Measurements from ENCODE around the gene ATP2A2.
A peak's percentile ranks its signal among the peaks of the same experiment; 100 is the strongest.
"Not testable (repeated sequence)": the region's sequence is repeated elsewhere in the genome, so short reads cannot be mapped to it uniquely, and the experiment has no call there.

Gene ATP2A2

GRCh38 chr12:110280779-110281548 is at the start of gene ATP2A2:
ATP2A2 (plus strand) TSS chr12:110281247; CDS start chr12:110281790, 543 bp downstream.
- peak; percentile 79 for DNase-seq (ENCODE audit: low read depth)

GRCh38 chr12:110233212-110233903 is 47.7 kb upstream of the ATP2A2 start:
- no peak for DNase-seq (ENCODE audit: low read depth)

GRCh38 chr12:110234331-110234751 is 46.7 kb upstream of the ATP2A2 start:
- no peak for DNase-seq (ENCODE audit: low read depth)

- DNase-seq (ENCODE audit: low read depth), result no peak
Observed at GRCh38 chr12:110234755-110235154, 46.3 kb upstream of the ATP2A2 start.

- no peak for DNase-seq (ENCODE audit: low read depth)
Observed at GRCh38 chr12:110235383-110235782, 45.7 kb upstream of the ATP2A2 start.

DNA sequence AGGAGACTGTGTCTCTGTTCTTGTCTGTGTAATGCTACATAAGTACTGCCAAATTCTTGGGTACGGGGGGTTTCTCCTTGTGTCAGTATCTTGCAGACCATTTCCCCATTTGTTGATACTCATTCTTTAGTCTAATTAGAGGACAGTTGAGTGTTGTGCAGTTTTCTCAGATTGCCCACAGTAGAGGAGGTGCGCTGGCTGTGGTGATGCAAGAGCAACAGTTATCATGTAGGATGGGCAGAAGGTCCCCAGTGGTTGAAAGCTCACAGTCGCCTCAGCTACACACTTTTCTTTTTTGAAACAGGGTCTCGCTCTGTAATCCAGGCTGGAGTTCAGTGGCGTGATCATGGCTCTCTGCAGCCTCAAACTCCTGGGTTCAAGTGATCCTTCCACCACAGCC is 37.8 kb upstream of the ATP2A2 start:
- DNase-seq (ENCODE audit: low read depth), result no peak

DNA sequence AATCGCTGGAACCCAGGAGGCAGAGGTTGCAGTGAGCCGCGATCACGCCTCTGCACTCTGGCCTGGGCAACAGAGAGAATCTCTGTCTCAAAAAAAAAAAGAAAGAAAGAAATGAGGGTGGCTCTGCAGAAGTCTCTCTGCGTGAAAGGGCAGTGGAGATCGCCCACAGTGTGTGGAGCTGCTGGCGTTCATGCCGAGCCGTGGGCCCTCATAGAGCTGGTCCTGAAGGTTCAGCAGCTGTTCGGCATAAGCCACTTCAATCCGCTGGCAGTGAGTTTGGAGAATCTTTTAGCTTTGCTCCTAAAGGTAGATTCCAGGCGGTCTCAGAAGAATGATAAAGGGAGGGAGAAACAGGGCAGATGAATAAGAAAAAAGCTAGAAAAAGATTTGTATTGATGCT is 36.7 kb upstream of the ATP2A2 start:
- no peak for DNase-seq (ENCODE audit: low read depth)

- no peak for DNase-seq (ENCODE audit: low read depth)
Observed at GRCh38 chr12:110244829-110245228, 36.2 kb upstream of the ATP2A2 start.

GRCh38 chr12:110245369-110245772 is 35.7 kb upstream of the ATP2A2 start:
- DNase-seq (ENCODE audit: low read depth), result peak; percentile 31

- DNase-seq (ENCODE audit: low read depth), result no peak
Observed at GRCh38 chr12:110246636-110247339, 34.3 kb upstream of the ATP2A2 start.

- no peak for DNase-seq (ENCODE audit: low read depth)
Observed at GRCh38 chr12:110247340-110248095, 33.5 kb upstream of the ATP2A2 start.

GRCh38 chr12:110248096-110248447 is 33.0 kb upstream of the ATP2A2 start:
- no peak for DNase-seq (ENCODE audit: low read depth)

DNA sequence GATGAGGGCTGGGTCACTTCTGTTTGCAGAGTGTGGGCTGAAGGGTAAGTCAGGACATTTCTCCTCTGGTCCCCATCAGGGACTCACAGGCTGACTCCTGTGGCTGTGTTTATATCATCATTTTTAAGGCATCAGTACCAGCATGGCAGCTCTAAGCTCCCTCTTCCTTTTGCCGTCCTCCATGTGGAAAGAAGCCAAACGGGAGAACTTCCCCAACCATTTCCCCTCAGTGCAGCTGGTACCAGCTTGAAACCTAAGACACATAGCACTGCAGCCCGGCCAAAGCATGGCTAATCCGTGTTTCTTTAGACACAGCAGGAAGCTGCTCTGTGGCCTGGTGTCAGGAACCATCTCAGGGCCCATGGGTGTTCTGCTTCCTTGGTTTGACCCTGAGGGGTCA is 31.9 kb upstream of the ATP2A2 start:
- no peak for DNase-seq (ENCODE audit: low read depth)

GRCh38 chr12:110249716-110250225 is 31.3 kb upstream of the ATP2A2 start:
- DNase-seq (ENCODE audit: low read depth), result no peak

DNA sequence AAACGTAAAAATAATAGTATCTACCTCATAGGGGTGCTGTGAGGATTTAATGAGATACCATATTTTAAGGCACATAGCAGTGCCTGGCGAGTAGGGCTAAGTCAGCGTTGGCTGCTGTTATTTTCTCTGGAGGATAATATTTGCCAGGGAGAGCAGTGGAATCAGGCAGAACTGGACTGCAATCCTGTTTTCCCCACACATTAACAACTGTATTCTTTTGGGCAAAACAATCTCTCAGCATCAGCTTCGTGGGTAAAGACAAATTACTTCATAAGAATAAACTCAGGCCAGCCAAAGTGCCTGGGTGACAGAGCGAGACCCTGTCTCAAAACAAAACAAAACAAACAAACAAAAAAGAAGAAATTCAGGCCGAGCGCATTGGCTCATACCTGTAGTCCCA is 29.7 kb upstream of the ATP2A2 start:
- DNase-seq (ENCODE audit: low read depth), result no peak

DNA sequence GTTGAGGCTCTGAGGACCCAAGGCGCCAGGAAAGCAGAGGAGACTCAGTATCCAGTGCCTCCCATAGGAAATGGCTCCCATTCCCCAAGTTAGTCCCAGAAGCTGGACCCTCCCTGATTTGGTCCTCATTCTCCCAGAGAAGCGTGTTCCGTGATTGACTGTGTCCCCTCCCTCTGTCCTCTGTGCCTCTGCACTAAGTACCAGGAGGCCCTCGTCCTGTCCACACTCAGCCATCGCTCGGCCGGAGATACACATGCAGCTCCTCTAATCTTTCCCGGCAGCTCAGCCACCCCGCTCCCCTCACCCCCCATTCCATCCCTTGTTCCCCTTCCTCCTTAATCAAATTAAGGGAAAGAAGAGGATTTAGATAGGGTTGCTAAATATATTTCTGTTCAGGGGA is 28.3 kb upstream of the ATP2A2 start:
- DNase-seq (ENCODE audit: low read depth), result no peak

DNA sequence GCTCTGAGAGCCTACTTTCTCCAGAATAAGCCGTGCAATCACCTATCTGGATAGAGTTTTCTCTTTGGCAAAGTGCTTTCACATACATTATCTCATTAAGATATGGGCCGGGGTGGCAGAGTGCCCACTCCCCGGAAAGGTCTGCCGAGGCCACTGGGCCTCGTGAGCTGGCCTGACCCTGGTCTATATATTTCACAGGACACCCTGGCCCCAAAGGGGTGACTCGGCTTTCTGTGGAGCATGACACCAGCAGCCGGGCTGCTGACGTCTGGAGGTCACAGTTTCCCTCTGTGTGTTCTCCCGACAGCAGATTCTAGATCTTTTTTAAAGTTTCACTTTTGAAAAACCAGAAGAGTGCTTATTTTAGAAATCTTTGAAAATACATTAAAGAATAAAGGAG is 27.9 kb upstream of the ATP2A2 start:
- DNase-seq (ENCODE audit: low read depth), result no peak

DNA sequence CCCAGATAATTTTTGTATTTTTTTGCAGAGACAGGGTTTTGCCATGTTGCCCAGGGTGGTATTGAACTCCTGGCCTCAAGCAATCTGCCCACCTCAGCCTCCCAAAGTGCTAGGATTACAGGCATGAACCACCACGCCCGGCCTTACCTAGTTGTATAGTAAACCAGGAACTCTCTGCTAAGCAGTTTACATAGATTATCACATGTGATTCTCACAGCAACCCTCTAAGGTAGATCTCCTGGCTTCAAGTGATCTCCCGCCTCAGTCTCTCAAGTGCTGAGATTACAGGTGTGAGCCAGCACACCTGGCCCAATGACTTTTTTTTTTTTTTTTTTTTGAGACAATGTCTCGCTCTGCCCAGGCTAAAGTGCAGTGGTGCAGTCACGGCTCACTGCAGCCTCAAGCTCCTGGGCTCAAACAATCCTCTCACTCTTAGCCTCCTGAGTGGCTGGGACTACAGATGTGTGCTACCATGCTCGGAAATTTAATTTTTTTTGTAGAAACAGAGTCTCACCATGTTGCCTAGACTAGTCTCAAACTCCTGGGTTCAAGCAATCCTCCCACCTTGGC is 26.0 kb upstream of the ATP2A2 start:
- no peak for DNase-seq (ENCODE audit: low read depth)

DNA sequence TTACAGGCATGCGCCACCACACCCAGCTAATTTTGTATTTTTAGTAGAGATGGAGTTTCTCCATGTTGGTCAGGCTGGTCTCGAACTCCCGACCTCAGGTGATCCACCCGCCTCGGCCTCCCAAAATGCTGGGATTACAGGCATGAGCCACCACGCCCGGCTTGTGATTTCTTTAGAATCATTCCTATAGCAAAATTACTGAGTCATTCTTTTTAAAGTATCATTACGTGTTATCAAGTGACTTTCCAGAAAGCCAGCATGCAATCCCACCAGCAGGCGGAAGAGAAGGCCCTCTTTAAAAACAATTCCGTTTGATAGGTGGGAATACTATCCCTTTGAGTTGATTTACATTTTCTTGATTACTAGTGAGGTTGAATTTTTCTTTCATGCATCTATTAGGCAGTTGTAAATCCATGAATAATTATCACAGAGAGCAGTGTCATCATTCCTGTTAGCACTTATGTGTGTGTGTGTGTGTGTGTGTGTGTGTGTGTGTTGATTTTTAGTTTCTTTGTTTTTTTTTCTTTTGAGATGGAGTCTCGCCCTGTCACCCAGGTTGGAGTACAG is 25.1 kb upstream of the ATP2A2 start:
- not testable (repeated sequence) for DNase-seq (ENCODE audit: low read depth)

GRCh38 chr12:110256780-110257431 is 24.1 kb upstream of the ATP2A2 start:
- no peak for DNase-seq (ENCODE audit: low read depth)

GRCh38 chr12:110258466-110258865 is 22.6 kb upstream of the ATP2A2 start:
- no peak for DNase-seq (ENCODE audit: low read depth)

All from stimulated activated CD8-positive, alpha-beta memory T cell treated with anti-CD3 and anti-CD28 coated beads, Interleukin-4, amount 100 ng/mL, for 24 hours (primary cell).